Mesothelial cell of epicardium (in vitro differentiated cells): Measurements from ENCODE around the gene WSB1. TPM values are rescaled to one million over a fixed set of nuclear protein-coding genes. Genes with fewer than 3 reads are reported as not detected.
A peak's percentile ranks its signal among the peaks of the same experiment; 100 is the strongest.

Source experiments
- DNase-seq, 2 experiments: peaks; one replicate each; pipeline ENCODE4 v3.0.0; 2021; ENCODE audit warnings: low spot score in 2 of 2; ENCODE audit not compliant: unreplicated experiment in 2 of 2
- H3K27ac Mint-ChIP-seq: 2 replicates; pipeline ENCODE4 v1.8.0; 2021; ENCODE audit warnings: mixed read lengths
- H3K27me3 Mint-ChIP-seq: 2 replicates; pipeline ENCODE4 v1.8.0; 2021; ENCODE audit warnings: low read depth, mixed read lengths
- H3K36me3 Mint-ChIP-seq: 2 replicates; pipeline ENCODE4 v1.8.0; 2021; ENCODE audit warnings: mixed read lengths
- H3K4me1 Mint-ChIP-seq: 2 replicates; pipeline ENCODE4 v1.8.0; 2021; ENCODE audit warnings: mixed read lengths
- H3K4me3 Mint-ChIP-seq: 2 replicates; pipeline ENCODE4 v1.8.0; 2021; ENCODE audit warnings: mild to moderate bottlenecking, moderate library complexity, mixed read lengths
- H3K9me3 Mint-ChIP-seq: 2 replicates; pipeline ENCODE4 v1.8.0; 2021; ENCODE audit warnings: mixed read lengths
- CTCF ChIP-seq: fragments of 200-600 bp; sonication (generic); IDR thresholded peaks from one replicate; pipeline ENCODE4 v1.5.0; 2021; ENCODE audit warnings: antibody characterized with exemption; ENCODE audit not compliant: unreplicated experiment
- total RNA-seq: library from RNA; stranded (reverse); gene quantifications from 3 replicates; pipeline ENCODE4 v1.2.1, GENCODE V29; 2021

WSB1 gene
- 768 to 806 TPM (median 799 TPM) in 3 replicates for total RNA-seq

GRCh38 chr17:27293898-27294688, at the start of gene WSB1:
Gene WSB1, plus strand, starts transcription at chr17:27294114. Its CDS starts 282 bp downstream, at chr17:27294396.
- Mint-ChIP-seq H3K36me3 (no peaks in the 10 kb centered on the region), H3K4me3 (peak within 1 kb of the TSS; percentile 100), H3K9me3 (no peaks in the 10 kb centered on the region), H3K27me3 (no peaks in the 10 kb centered on the region), H3K27ac (peak within 1 kb of the TSS; percentile 100), H3K4me1 (peaks cover 41% of the 10 kb centered on the region)
- no peak for TF ChIP-seq CTCF
- peak; percentile 91 to 96 for DNase-seq

GRCh38 chr17:27244491-27245223, 49.3 kb upstream of the WSB1 start:
- peak overlapping the region; percentile 75 for H3K27ac Mint-ChIP-seq
- no peaks in the 10 kb centered on the region for H3K27me3 Mint-ChIP-seq
- H3K36me3 Mint-ChIP-seq, result no peaks in the 10 kb centered on the region
- no peak for TF ChIP-seq CTCF
- peaks cover 57% of the 10 kb centered on the region for H3K4me1 Mint-ChIP-seq
- peaks cover 4% of the 10 kb centered on the region for H3K9me3 Mint-ChIP-seq
- DNase-seq, result no peak
- no peak overlapping the region for H3K4me3 Mint-ChIP-seq

GRCh38 chr17:27245230-27245696, 48.7 kb upstream of the WSB1 start:
- H3K27ac Mint-ChIP-seq, result peak overlapping the region; percentile 75
- DNase-seq, result peak in 1 of 2 experiments; percentile 54
- H3K9me3 Mint-ChIP-seq, result peaks cover 4% of the 10 kb centered on the region
- no peaks in the 10 kb centered on the region for H3K36me3 Mint-ChIP-seq
- H3K4me3 Mint-ChIP-seq, result no peak overlapping the region
- H3K4me1 Mint-ChIP-seq, result peaks cover 51% of the 10 kb centered on the region
- H3K27me3 Mint-ChIP-seq, result peaks cover under 1% of the 10 kb centered on the region
- no peak for TF ChIP-seq CTCF

GRCh38 chr17:27246537-27246936, 47.4 kb upstream of the WSB1 start:
- Mint-ChIP-seq H3K27ac (no peak overlapping the region), H3K36me3 (no peaks in the 10 kb centered on the region), H3K27me3 (peaks cover 10% of the 10 kb centered on the region), H3K4me3 (no peak overlapping the region), H3K4me1 (peaks cover 39% of the 10 kb centered on the region), H3K9me3 (peaks cover 4% of the 10 kb centered on the region)
- TF ChIP-seq CTCF, result no peak
- no peak for DNase-seq

- TF ChIP-seq CTCF, result no peak
- Mint-ChIP-seq H3K27ac (peak overlapping the region; percentile 80), H3K4me3 (no peak overlapping the region)
These were observed 46.6 kb upstream of the WSB1 start for GRCh38 chr17:27247071-27247957.

More at GRCh38 chr17:27247071-27247957, 46.6 kb upstream of the WSB1 start:
- no peak for DNase-seq
- Mint-ChIP-seq H3K4me1 (peaks cover 34% of the 10 kb centered on the region), H3K27me3 (peaks cover 18% of the 10 kb centered on the region), H3K36me3 (no peaks in the 10 kb centered on the region), H3K9me3 (peaks cover 4% of the 10 kb centered on the region)
